MCF 10A (cell line): ENCODE results near the gene GLDC. TPM values are rescaled to one million over a fixed set of nuclear protein-coding genes. Genes with fewer than 3 reads are reported as not detected.

Experiments used
- BruUV-seq: library from RNA; stranded (reverse); fragments of 400-500 nt; replicated peaks from 2 replicates; lab custom pipeline; 2021; lab: Mats Ljungman, UMichigan
- CTCF ChIA-PET: fragments of 300-600 bp; sonication (Branson Sonifier 250); formaldehyde crosslinking; extraction: SDS; loops from one replicate; lab custom pipeline; 2021; ENCODE audit warnings: antibody characterized with exemption, inconsistent platforms; lab: Yijun Ruan, JAX
- POLR2A ChIA-PET: fragments of 300-600, 350-650 bp; sonication (Branson Sonifier 250); formaldehyde crosslinking; extraction: SDS; loops from one replicate; lab custom pipeline; 2020; ENCODE audit warnings: antibody characterized with exemption, inconsistent platforms; lab: Yijun Ruan, JAX
- DNase-seq: peaks from one replicate; pipeline ENCODE4 v3.0.0-alpha.2; 2018; ENCODE audit not compliant: unreplicated experiment
- H3K27ac Mint-ChIP-seq: one replicate; pipeline ENCODE4 v1.8.0; 2022; ENCODE audit warnings: mild to moderate bottlenecking, low read depth, mixed read lengths; ENCODE audit not compliant: unreplicated experiment
- H3K27me3 Mint-ChIP-seq: one replicate; pipeline ENCODE4 v1.8.0; 2022; ENCODE audit warnings: mixed read lengths; ENCODE audit not compliant: insufficient read depth, unreplicated experiment
- H3K36me3 Mint-ChIP-seq: one replicate; pipeline ENCODE4 v1.8.0; 2022; ENCODE audit warnings: mild to moderate bottlenecking, moderate library complexity, mixed read lengths; ENCODE audit not compliant: insufficient read depth, unreplicated experiment
- H3K4me1 Mint-ChIP-seq: one replicate; pipeline ENCODE4 v1.8.0; 2022; ENCODE audit warnings: mixed read lengths; ENCODE audit not compliant: insufficient read depth, unreplicated experiment
- H3K4me3 Mint-ChIP-seq: one replicate; pipeline ENCODE4 v1.8.0; 2022; ENCODE audit warnings: mild to moderate bottlenecking, moderate library complexity, mixed read lengths; ENCODE audit not compliant: unreplicated experiment
- H3K9me3 Mint-ChIP-seq: one replicate; pipeline ENCODE4 v1.8.0; 2022; ENCODE audit warnings: mixed read lengths; ENCODE audit not compliant: unreplicated experiment
- intact Hi-C: fragments of 100-400 bp; cut with micrococcal nuclease; formaldehyde crosslinking; loops from 2 replicates; pipeline ENCODE4 v1.14.1; 2022
- total RNA-seq: library from RNA; stranded (reverse); gene quantifications from 2 replicates; pipeline ENCODE4 v1.2.3, GENCODE V29; 2022
- TF ChIP-seq, protein P1 (sequence below): fragments of 200-600 bp; IDR thresholded peaks from one replicate; pipeline ENCODE4 v1.8.0; 2022; ENCODE audit warnings: antibody characterized with exemption, mild to moderate bottlenecking; ENCODE audit not compliant: unreplicated experiment

The GLDC gene
- total RNA-seq, 1 experiment from 2014 or later: 2.9 TPM

GRCh38 chr9:6619909-6620308 is 25.6 kb downstream of the GLDC start:
- ChIA-PET CTCF (interaction anchor here (0.6 kb wide), 1 partner anchor 121 kb away, joined by 3 read pairs; no protein-coding TSS in a partner anchor), POLR2A (interaction anchor here (0.8 kb wide), 1 partner anchor 138 kb away, joined by 4 read pairs; no protein-coding TSS in a partner anchor)
- Mint-ChIP-seq H3K4me3 (no peak overlapping the region), H3K9me3 (no peaks in the 10 kb centered on the region), H3K4me1 (no peaks in the 10 kb centered on the region), H3K36me3 (no peaks in the 10 kb centered on the region), H3K27ac (no peak overlapping the region), H3K27me3 (no peaks in the 10 kb centered on the region)
- intact Hi-C loops: no loop called here
- no peak for DNase-seq
- TF ChIP-seq, protein P1, sequence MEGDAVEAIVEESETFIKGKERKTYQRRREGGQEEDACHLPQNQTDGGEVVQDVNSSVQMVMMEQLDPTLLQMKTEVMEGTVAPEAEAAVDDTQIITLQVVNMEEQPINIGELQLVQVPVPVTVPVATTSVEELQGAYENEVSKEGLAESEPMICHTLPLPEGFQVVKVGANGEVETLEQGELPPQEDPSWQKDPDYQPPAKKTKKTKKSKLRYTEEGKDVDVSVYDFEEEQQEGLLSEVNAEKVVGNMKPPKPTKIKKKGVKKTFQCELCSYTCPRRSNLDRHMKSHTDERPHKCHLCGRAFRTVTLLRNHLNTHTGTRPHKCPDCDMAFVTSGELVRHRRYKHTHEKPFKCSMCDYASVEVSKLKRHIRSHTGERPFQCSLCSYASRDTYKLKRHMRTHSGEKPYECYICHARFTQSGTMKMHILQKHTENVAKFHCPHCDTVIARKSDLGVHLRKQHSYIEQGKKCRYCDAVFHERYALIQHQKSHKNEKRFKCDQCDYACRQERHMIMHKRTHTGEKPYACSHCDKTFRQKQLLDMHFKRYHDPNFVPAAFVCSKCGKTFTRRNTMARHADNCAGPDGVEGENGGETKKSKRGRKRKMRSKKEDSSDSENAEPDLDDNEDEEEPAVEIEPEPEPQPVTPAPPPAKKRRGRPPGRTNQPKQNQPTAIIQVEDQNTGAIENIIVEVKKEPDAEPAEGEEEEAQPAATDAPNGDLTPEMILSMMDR: no peak
- BruUV-seq: no TSS peak

GRCh38 chr9:6616951-6617602 is 28.5 kb downstream of the GLDC start:
- Mint-ChIP-seq H3K36me3 (no peaks in the 10 kb centered on the region), H3K9me3 (no peaks in the 10 kb centered on the region), H3K4me1 (no peaks in the 10 kb centered on the region), H3K27ac (no peak overlapping the region), H3K4me3 (no peak overlapping the region), H3K27me3 (no peaks in the 10 kb centered on the region)
- no TSS peak for BruUV-seq
- intact Hi-C loops: no loop called here
- no peak for DNase-seq
- ChIA-PET CTCF (interaction anchor here (0.6 kb wide), 1 partner anchor 50 kb away, joined by 3 read pairs; no protein-coding TSS in a partner anchor), POLR2A (interaction anchor here (0.6 to 1.9 kb wide), 2 partner anchors 11 to 50 kb away, joined by 3 to 9 read pairs; no protein-coding TSS in a partner anchor)
- TF ChIP-seq, protein P1: no peak

GRCh38 chr9:6614489-6614888 is 31.0 kb downstream of the GLDC start:
- TF ChIP-seq, protein P1: no peak
- Mint-ChIP-seq H3K4me1 (no peaks in the 10 kb centered on the region), H3K4me3 (no peak overlapping the region), H3K27me3 (no peaks in the 10 kb centered on the region), H3K27ac (no peak overlapping the region), H3K9me3 (no peaks in the 10 kb centered on the region), H3K36me3 (no peaks in the 10 kb centered on the region)
- no TSS peak for BruUV-seq
- CTCF ChIA-PET: no interaction called here
- no peak for DNase-seq
- POLR2A ChIA-PET: no interaction called here
- intact Hi-C loops: no loop called here

- no peak for DNase-seq
- ChIA-PET CTCF (no interaction called here), POLR2A (no interaction called here)
- H3K9me3 Mint-ChIP-seq: no peaks in the 10 kb centered on the region
- H3K36me3 Mint-ChIP-seq: no peaks in the 10 kb centered on the region
- TF ChIP-seq, protein P1: no peak
- intact Hi-C loops: no loop called here
- no peaks in the 10 kb centered on the region for H3K27me3 Mint-ChIP-seq
- BruUV-seq: no TSS peak
- no peak overlapping the region for H3K4me3 Mint-ChIP-seq
- no peak overlapping the region for H3K27ac Mint-ChIP-seq
- no peaks in the 10 kb centered on the region for H3K4me1 Mint-ChIP-seq
These were observed 33.7 kb downstream of the GLDC start for GRCh38 chr9:6611865-6612264.
